ENCODE data around the gene SARS1. TPM values are rescaled to one million over a fixed set of nuclear protein-coding genes. Genes with fewer than 3 reads are reported as not detected.

Gene SARS1
- total and polyA plus RNA-seq, 2 experiments from 2014 or later, result 353 to 365 TPM

DNA sequence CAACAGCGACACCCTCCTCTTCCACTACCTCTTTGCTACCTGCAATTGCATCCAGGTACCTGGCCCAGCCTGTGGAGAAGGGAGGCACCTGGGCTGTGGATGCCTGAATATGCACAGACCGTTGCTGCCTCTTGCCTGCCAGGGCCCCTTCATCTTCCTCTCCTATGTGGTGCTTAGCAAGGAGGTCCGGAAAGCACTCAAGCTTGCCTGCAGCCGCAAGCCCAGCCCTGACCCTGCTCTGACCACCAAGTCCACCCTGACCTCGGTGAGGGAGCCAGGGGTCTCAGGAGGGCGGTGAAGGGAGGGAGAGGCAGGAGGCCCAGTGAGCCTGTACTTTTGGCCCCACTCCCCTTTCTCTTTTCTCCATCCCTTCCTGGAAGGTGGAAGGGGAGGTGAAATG lies 57.7 kb downstream of the SARS1 start:
- H3K9me2 ChIP-seq (ENCODE audit: insufficient read depth), result no peaks in the 10 kb centered on the region
- H3K27ac ChIP-seq, result no peak overlapping the region
- 74 to 85% methylated on average over 6 of the region's 6 CpGs for WGBS, 2 experiments (ENCODE audit: low coverage in 1 of 2, low lambda C conversion rate in 2 of 2, missing lambda C conversion rate in 2 of 2)
- no peak overlapping the region for H2AFZ ChIP-seq
- H3K4me1 ChIP-seq (ENCODE audit: insufficient read depth), result peaks cover 6% of the 10 kb centered on the region; the same call in 1 of the 2 replicates
- no peaks in the 10 kb centered on the region for H3K27me3 ChIP-seq (replicated peaks; ENCODE audit: insufficient read depth)
- H3K36me3 ChIP-seq (ENCODE audit: low read depth), result no peaks in the 10 kb centered on the region
- no peaks in the 10 kb centered on the region; the same call in 1 of the 2 replicates for H3F3A ChIP-seq (ENCODE audit: insufficient read depth)
- no peak overlapping the region for H3K9ac ChIP-seq
- DNase-seq, result no peak
- H3K4me2 ChIP-seq (ENCODE audit: unreplicated experiment), result no peak overlapping the region
- no peaks in the 10 kb centered on the region for H3K9me3 ChIP-seq (ENCODE audit: low read depth)
- in situ Hi-C loops (cut with MboI), result no loop called here
- no peak overlapping the region for H3K4me3 ChIP-seq
- TF ChIP-seq EZH2 (IDR thresholded peaks at IDR 0.05; ENCODE audit: insufficient read depth, poor library complexity, severe bottlenecking) (no peak), EZH2phosphoT487 (IDR thresholded peaks at IDR 0.05; ENCODE audit: insufficient read depth, low read depth) (no peak)
- no peaks in the 10 kb centered on the region for H4K20me1 ChIP-seq (ENCODE audit: insufficient read depth)
- no peaks in the 10 kb centered on the region for H3K79me2 ChIP-seq (ENCODE audit: insufficient read depth)

- 75 to 85% methylated on average over 13 of the region's 13 CpGs for WGBS, 2 experiments (ENCODE audit: low coverage in 1 of 2, low lambda C conversion rate in 2 of 2, missing lambda C conversion rate in 2 of 2)
- in situ Hi-C loops (cut with MboI), result no loop called here
- Histone ChIP-seq H3F3A (ENCODE audit: insufficient read depth) (no peaks in the 10 kb centered on the region; the same call in 1 of the 2 replicates), H3K4me3 (no peak overlapping the region), H4K20me1 (ENCODE audit: insufficient read depth) (no peaks in the 10 kb centered on the region), H3K79me2 (ENCODE audit: insufficient read depth) (no peaks in the 10 kb centered on the region), H3K9me3 (ENCODE audit: low read depth) (no peaks in the 10 kb centered on the region), H3K27me3 (replicated peaks; ENCODE audit: insufficient read depth) (no peaks in the 10 kb centered on the region), H3K27ac (no peak overlapping the region), H3K9me2 (ENCODE audit: insufficient read depth) (no peaks in the 10 kb centered on the region), H3K4me1 (ENCODE audit: insufficient read depth) (peaks cover 6% of the 10 kb centered on the region; the same call in 1 of the 2 replicates), H3K4me2 (ENCODE audit: unreplicated experiment) (no peak overlapping the region), H2AFZ (no peak overlapping the region), H3K36me3 (ENCODE audit: low read depth) (no peaks in the 10 kb centered on the region), H3K9ac (no peak overlapping the region)
- no peak for DNase-seq
- no peak for TF ChIP-seq EZH2 (IDR thresholded peaks at IDR 0.05; ENCODE audit: insufficient read depth, poor library complexity, severe bottlenecking)
- no peak for TF ChIP-seq EZH2phosphoT487 (IDR thresholded peaks at IDR 0.05; ENCODE audit: insufficient read depth, low read depth)
These were observed 58.5 kb downstream of the SARS1 start for GRCh38 chr1:109272021-109272799.

GRCh38 chr1:109272831-109273547 lies 59.3 kb downstream of the SARS1 start:
- in situ Hi-C loops (cut with MboI), result no loop called here
- H3K79me2 ChIP-seq (ENCODE audit: insufficient read depth), result no peaks in the 10 kb centered on the region
- H3K36me3 ChIP-seq (ENCODE audit: low read depth), result no peaks in the 10 kb centered on the region
- H3K9me3 ChIP-seq (ENCODE audit: low read depth), result no peaks in the 10 kb centered on the region
- H3K27me3 ChIP-seq (replicated peaks; ENCODE audit: insufficient read depth), result no peaks in the 10 kb centered on the region
- no peak for TF ChIP-seq EZH2phosphoT487 (IDR thresholded peaks at IDR 0.05; ENCODE audit: insufficient read depth, low read depth)
- no peak for TF ChIP-seq EZH2 (IDR thresholded peaks at IDR 0.05; ENCODE audit: insufficient read depth, poor library complexity, severe bottlenecking)
- H3K4me1 ChIP-seq (ENCODE audit: insufficient read depth), result peaks cover 6% of the 10 kb centered on the region; the same call in 1 of the 2 replicates
- DNase-seq, result no peak
- H2AFZ ChIP-seq, result no peak overlapping the region
- no peak overlapping the region for H3K9ac ChIP-seq
- 95 to 96% methylated on average over 16 of the region's 16 CpGs for WGBS, 2 experiments (ENCODE audit: low coverage in 1 of 2, low lambda C conversion rate in 2 of 2, missing lambda C conversion rate in 2 of 2)
- no peak overlapping the region for H3K4me3 ChIP-seq
- H3K27ac ChIP-seq, result no peak overlapping the region
- no peak overlapping the region for H3K4me2 ChIP-seq (ENCODE audit: unreplicated experiment)
- H3F3A ChIP-seq (ENCODE audit: insufficient read depth), result no peaks in the 10 kb centered on the region; the same call in 1 of the 2 replicates
- H4K20me1 ChIP-seq (ENCODE audit: insufficient read depth), result no peaks in the 10 kb centered on the region
- no peaks in the 10 kb centered on the region for H3K9me2 ChIP-seq (ENCODE audit: insufficient read depth)

- Histone ChIP-seq H3K27ac (no peak overlapping the region), H3K36me3 (ENCODE audit: low read depth) (no peaks in the 10 kb centered on the region), H3K9me2 (ENCODE audit: insufficient read depth) (no peaks in the 10 kb centered on the region), H3K9me3 (ENCODE audit: low read depth) (no peaks in the 10 kb centered on the region), H3K27me3 (replicated peaks; ENCODE audit: insufficient read depth) (no peaks in the 10 kb centered on the region), H3K4me1 (ENCODE audit: insufficient read depth) (peaks cover 6% of the 10 kb centered on the region; the same call in 1 of the 2 replicates), H3K9ac (no peak overlapping the region), H2AFZ (no peak overlapping the region), H3K79me2 (ENCODE audit: insufficient read depth) (no peaks in the 10 kb centered on the region), H4K20me1 (ENCODE audit: insufficient read depth) (no peaks in the 10 kb centered on the region), H3F3A (ENCODE audit: insufficient read depth) (no peaks in the 10 kb centered on the region; the same call in 1 of the 2 replicates), H3K4me3 (no peak overlapping the region), H3K4me2 (ENCODE audit: unreplicated experiment) (no peak overlapping the region)
- WGBS, 2 experiments (ENCODE audit: low coverage in 1 of 2, low lambda C conversion rate in 2 of 2, missing lambda C conversion rate in 2 of 2), result 85 to 86% methylated on average over 23 to 30 of the region's 30 CpGs
- in situ Hi-C loops (cut with MboI), result no loop called here
- TF ChIP-seq EZH2phosphoT487 (IDR thresholded peaks at IDR 0.05; ENCODE audit: insufficient read depth, low read depth) (no peak), EZH2 (IDR thresholded peaks at IDR 0.05; ENCODE audit: insufficient read depth, poor library complexity, severe bottlenecking) (no peak)
- DNase-seq, result no peak
These were observed 60.0 kb downstream of the SARS1 start for GRCh38 chr1:109273570-109274288.
